NCI-H748 (cell line): Measurements from ENCODE around the gene CLPTM1L.
"Not testable (repeated sequence)": the region's sequence is repeated elsewhere in the genome, so short reads cannot be mapped to it uniquely, and the experiment has no call there.

Experiments used
- DNase-seq: peaks from one replicate; lab custom pipeline; 2025; ENCODE audit not compliant: unreplicated experiment; lab: John Stamatoyannopoulos, UW

Gene CLPTM1L

DNA sequence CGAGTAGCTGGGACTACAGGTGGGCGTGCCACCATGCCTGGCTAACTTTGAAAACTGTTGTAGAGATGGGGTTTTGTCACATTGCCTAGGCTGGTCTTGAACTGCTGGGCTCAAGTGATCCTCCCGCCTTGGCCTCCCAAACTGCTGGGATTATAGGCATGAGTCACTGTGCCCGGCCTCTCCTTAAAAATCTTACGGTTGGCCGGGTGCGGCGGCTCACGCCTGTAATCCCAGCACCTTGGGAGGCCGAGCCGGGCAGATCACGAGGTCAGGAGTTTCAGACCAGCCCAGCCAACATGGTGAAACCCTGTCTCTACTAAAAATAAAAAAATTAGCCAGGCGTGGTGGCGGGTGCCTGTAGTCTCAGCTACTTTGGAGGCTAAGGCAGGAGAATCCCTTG, 2.2 kb downstream of the CLPTM1L start:
- not testable (repeated sequence) for DNase-seq

DNA sequence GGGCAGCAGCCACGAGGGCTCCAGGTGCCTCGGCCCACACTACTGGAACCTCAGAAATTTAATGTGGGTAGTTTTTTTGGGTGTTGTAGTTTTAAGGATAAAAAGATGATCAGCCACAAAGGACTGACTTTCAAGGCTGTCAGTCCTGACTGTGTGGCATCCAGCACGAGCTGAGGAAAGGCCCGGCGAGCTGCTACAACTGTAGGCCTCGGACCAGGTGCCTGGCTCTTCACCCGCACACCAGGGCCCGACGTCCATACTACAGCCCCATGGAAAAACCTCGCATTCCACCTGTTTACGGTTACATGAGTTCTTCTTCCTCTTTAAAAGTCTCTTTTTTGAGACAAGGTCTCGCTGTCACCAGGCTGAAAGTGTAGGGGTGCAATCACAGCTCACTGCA, 2.6 kb downstream of the CLPTM1L start:
- DNase-seq = no peak

GRCh38 chr5:1341863-1342262, 3.0 kb downstream of the CLPTM1L start:
- no peak for DNase-seq

DNA sequence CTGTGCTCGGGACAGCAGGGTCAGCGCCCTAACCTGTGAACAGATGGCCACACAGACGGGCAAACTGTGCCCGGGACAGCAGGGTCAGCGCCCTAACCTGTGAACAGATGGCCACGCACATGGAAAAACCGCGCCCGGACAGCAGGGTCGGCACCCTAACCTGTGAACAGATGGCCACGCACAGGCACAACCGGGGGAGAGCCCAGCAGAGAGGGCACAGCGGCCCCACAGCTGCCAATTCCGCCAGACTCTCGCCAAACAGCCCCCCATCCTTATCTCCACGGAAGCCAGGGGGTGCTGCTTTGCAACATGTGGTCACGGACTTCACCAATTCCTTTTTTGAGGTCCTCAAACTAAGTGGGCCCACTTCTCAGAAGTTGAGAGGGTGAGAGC, 5.1 kb downstream of the CLPTM1L start:
- not testable (repeated sequence) for DNase-seq

GRCh38 chr5:1339139-1339817, 5.6 kb downstream of the CLPTM1L start:
- not testable (repeated sequence) for DNase-seq

DNA sequence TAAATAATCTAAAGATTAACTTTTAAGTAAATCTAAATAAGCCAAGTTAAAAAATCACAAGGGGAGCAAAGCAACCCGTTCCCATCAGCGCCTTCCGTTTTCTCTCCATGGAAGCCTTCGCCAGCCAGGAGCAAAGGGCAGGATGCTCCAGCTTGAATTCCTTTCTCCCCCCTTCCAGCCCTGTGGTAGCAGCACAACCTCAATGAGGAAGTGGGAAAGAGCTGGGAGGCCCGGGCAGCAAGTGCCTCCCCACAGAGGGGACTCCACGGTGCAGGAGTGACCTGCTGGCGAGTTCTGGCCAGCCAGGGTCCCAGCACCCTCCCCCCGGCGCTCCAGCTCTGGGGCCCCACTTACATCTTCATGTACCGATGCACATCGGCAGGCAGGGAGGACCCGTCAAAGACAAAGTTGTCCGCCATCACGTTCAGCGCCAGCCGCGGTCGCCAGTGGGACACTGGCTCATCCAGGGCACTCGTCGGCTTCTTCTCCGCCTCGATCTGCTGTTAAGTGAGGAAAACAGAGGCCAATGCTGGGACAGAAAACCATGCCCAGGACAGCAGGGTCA, 6.3 kb downstream of the CLPTM1L start:
- no peak for DNase-seq

GRCh38 chr5:1338196-1338490, 6.8 kb downstream of the CLPTM1L start:
- no peak for DNase-seq

DNA sequence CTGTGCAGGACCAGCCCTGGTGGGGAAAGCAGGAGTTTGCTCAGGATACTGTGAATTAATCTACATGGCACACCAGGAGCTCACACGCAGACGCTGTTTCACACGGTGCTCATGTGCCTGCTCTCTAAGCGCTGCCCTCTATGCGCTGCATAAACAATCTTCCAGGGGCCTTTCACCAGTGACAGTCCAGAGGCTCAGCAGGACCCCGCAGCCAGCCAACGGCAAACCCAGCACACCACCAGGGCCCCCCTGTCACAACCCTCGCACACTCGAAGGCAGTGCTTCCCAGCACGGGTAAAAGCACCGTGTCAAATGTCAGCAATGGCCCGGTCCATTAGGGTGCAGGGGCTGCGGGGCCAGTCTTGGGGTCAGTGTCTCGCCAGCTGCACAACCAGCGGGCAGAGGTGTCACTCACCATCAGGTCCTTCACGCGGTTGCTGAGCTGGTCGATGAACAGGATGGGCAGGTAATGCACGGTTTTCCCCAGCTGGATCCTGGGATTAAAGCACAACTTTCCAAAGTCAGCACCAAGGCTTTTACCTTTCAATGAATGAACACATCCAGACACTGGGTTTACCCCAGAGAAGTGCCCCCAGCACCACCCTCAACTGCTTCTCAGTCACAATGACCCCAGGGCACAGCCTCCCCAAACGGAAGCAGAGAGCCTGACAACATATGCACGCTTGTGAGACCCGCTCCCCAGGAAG, 7.3 kb downstream of the CLPTM1L start:
- no peak for DNase-seq

DNA sequence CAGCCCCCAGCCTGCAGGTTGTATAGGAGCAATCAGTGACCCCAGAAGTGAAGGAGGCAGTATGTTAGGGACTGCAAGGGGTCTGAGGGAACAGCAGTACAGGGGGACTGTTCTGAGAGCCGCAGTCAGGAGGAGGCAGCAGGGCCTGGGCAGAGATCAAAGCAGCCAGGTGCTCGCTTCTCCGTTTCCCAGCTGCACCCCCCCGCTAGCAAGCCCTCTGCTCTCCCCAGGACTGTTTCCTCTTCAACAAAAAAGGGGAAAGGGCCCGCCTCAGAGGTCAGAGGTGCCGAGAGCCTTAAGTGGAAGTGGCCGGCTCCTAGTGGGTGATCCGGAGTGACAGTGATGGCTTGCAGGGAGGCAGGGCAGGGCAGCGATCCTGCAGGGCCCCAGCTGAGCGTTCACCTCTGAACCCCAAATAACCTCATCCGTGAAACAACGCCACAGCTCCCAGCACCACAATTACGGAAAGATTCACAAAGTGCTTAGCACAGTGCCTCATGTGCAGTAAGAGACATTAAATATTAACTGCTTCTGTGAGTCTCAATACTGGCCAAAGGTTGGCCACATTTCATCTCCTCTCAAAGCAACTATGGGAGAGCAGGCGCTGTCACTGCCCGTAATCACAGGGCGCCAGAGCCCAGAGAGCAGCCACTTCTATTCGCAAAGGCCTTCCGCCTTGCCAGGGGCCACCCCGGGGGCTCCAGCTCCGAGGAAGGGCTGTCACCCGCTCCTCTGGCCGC, 8.0 kb downstream of the CLPTM1L start:
- DNase-seq = no peak

DNA sequence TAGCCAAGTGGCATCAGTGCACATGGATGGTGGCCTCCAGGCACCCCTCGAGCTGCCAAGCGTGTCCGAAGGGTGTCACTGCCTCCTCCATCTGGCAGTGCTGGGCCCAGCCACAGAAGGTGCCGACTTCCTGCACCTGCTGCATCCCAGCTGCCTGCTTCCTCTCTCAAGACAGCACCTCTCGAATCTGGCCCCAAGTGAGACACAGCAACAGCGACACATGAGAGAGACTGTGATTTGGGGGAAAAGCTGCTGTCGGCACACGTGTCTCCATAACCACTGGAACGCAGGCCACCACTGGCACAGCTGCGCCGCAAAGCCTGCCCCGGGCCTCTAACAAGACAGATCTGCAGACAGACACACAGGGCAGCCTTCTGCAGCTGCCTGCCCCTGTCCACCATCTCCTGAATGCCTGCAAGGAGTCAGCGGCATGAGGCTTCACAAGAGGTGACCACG, 8.8 kb downstream of the CLPTM1L start:
- no peak for DNase-seq

DNA sequence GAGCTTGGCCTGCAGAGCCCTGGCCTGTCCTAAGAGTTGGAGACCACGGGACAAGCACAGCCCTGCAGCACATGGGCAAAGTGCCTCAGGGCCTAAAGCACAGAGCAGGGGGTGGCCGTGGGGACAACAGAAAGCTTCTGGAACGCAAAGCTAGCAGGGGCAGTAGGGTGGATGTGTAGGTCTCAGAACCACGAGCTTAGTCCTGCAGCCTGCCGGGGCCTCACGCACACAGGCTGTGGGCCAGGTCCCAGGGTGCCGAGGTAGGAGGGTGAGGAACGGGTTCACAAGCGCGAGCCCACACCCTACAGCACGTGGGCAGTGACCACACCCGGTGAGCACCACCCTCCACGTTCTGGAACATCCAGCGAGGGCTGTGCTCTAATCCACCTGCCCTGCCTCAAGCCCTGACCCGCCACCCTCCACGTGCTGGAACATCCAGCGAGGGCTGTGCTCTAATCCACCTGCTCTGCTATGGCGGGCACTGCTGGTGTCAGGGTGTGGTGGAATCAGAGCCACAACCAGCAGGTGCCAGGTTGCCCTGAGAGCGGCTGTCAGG, 9.3 kb downstream of the CLPTM1L start:
- no peak for DNase-seq

- no peak for DNase-seq
Observed at GRCh38 chr5:1334831-1335539, 9.9 kb downstream of the CLPTM1L start.

- DNase-seq = no peak
Observed at GRCh38 chr5:1333986-1334385, 10.9 kb downstream of the CLPTM1L start.

DNA sequence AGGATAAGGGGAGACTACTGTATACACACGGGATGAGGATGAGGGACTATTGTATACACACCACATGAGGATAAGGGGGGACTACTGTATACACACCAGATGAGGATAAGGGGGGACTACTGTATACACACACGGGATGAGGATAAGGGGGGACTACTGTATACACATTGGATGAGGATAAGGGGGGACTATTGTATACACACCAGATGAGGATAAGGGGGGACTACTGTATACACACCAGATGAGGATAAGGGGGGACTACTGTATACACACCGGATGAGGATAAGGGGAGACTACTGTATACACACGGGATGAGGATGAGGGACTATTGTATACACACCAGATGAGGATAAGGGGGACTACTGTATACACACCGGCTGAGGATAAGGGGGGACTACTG, 11.6 kb downstream of the CLPTM1L start:
- not testable (repeated sequence) for DNase-seq

DNA sequence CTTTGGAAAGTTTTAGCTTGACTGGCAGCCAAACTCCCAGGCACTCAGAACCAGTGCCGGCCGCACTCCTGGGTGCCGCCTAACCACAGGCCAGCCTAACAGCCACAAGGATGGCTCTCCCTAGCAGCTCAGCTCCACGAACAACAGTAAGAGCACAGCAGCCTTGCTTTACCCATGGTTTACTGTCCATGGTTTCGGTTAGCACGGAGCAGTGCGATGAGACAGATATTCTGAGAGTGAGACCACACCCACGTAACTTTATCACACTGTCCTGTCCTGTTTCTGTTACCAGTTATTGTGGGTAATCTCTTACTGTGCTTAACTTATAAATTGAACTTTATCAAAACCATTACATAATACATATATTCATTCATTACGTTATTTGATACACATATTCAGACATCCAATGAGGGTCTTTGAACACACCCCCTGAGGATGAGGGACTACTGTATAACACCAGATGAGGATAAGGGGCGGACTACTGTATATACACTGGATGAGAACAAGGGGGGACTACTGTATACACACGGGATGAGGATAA, 12.4 kb downstream of the CLPTM1L start:
- no peak for DNase-seq

DNA sequence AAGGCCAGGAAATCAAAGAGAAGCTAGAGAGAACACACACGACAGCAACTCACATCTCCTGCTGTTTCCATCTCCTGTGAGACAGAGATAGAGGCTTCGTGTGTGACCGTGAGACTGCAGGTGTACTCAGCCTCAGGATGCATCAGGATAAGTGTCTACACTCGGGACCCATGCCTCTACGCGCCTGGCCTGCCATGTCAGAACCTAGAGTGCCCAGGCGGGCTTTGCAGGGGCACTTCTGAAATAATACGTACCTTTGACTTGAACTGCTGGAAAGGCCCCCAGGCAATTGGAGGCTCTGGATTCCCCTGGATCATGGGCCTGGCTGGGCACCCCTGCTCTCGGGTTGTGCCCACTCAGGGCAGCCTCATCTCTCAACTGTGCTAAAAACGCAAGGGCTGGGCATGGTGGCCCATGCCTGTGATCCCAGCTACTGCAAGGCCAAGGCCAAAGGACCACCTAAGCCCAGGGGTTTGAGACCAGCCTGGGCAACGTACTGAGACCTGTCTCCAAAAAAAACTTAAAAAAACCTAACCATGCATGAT, 13.0 kb downstream of the CLPTM1L start:
- DNase-seq = no peak

- no peak for DNase-seq
Observed at GRCh38 chr5:1330847-1331831, 13.8 kb downstream of the CLPTM1L start.

- DNase-seq = no peak
Observed at GRCh38 chr5:1330146-1330846, 14.6 kb downstream of the CLPTM1L start.
